Measurements from ENCODE around the gene RNF123. TPM values are rescaled to one million over a fixed set of nuclear protein-coding genes. Genes with fewer than 3 reads are reported as not detected.

RNF123 gene
- polyA plus RNA-seq, 1 of the 3 experiments (the other 2 are of a cell fraction) = 48.1 TPM

GRCh38 chr3:49674497-49674983 lies 14.8 kb upstream of the RNF123 start:
- Histone ChIP-seq H3K9me3 (no peaks in the 10 kb centered on the region), H4K20me1 (ENCODE audit: insufficient read depth) (no peaks in the 10 kb centered on the region), H3K36me3 (replicated peaks in 1 of 2; ENCODE audit: control insufficient read depth in 1 of 2, insufficient read depth in 2 of 2, low read length in 1 of 2) (peaks cover 19 to 41% of the 10 kb centered on the region in 2 experiments), H3F3A (replicated peaks; ENCODE audit: insufficient read depth) (peaks cover 5% of the 10 kb centered on the region), H3K27ac (ENCODE audit: low read depth in 2 of 2, low read length in 1 of 2) (peak overlapping the region; percentile 83 to 90), H3K9me2 (no peaks in the 10 kb centered on the region), H3K79me2 (ENCODE audit: insufficient read depth) (peaks cover 24% of the 10 kb centered on the region), H2AFZ (ENCODE audit: low read depth) (peak overlapping the region; percentile 81), H3K4me1 (ENCODE audit: control insufficient read depth in 1 of 2, insufficient read depth in 2 of 2, low read depth in 1 of 2, low read length in 1 of 2) (peaks cover 7 to 19% of the 10 kb centered on the region in 2 experiments; a peak in 1 of 4 replicates), H3K4me2 (peak overlapping the region; percentile 96), H3K9ac (peak overlapping the region; percentile 86), H3K4me3 (ENCODE audit: low read depth in 2 of 2, low read length in 1 of 2) (peak overlapping the region; percentile 83 to 90), H3K27me3 (ENCODE audit: insufficient read depth) (no peaks in the 10 kb centered on the region)
- 12% methylated on average over 14 of the region's 34 CpGs for WGBS (ENCODE audit: low lambda C conversion rate)
- CTCF ChIA-PET = interaction anchor here (6.6 kb wide), 1 partner anchor 135 kb away, joined by 53 read pairs; no protein-coding TSS in a partner anchor
- TF ChIP-seq MXI1 (IDR thresholded peaks at IDR 0.05; ENCODE audit: low read depth, low read length) = peak; percentile 1; the same call in 1 of the 2 replicates
- no peak for TF ChIP-seq CTCF (IDR thresholded peaks at IDR 0.05)
- TF ChIP-seq FOXJ3 (CRISPR knock-in tag; IDR thresholded peaks at IDR 0.05) = 0 out of 2 replicates have a peak, but pooled peaks have one; percentile 9
- TF ChIP-seq USF2 (IDR thresholded peaks at IDR 0.05; ENCODE audit: borderline replicate concordance, low read depth, low read length) = no peak
- TF ChIP-seq NRF1 (IDR thresholded peaks at IDR 0.05; ENCODE audit: low read depth, low read length) = 0 out of 2 replicates have a peak, but pooled peaks have one; percentile 1
- POLR2A ChIA-PET = interaction anchor here (2.0 kb wide), 1 partner anchor 135 kb away, joined by 17 read pairs; no protein-coding TSS in a partner anchor
- peak; percentile 43 for DNase-seq

GRCh38 chr3:49675912-49676311 lies 13.4 kb upstream of the RNF123 start:
- WGBS (ENCODE audit: low lambda C conversion rate) = 96% methylated on average over 5 of the region's 11 CpGs
- peaks cover 24% of the 10 kb centered on the region for H3K79me2 ChIP-seq (ENCODE audit: insufficient read depth)
- H3K4me2 ChIP-seq = peak overlapping the region; percentile 96; the same call in 1 of the 2 replicates
- H3K36me3 ChIP-seq (replicated peaks in 1 of 2; ENCODE audit: control insufficient read depth in 1 of 2, insufficient read depth in 2 of 2, low read length in 1 of 2) = peaks cover 19 to 55% of the 10 kb centered on the region in 2 experiments
- H3K27me3 ChIP-seq (ENCODE audit: insufficient read depth) = no peaks in the 10 kb centered on the region
- ChIA-PET POLR2A (no interaction called here), CTCF (interaction anchor here (6.6 kb wide), 1 partner anchor 136 kb away, joined by 53 read pairs; no protein-coding TSS in a partner anchor)
- no peak overlapping the region for H3K27ac ChIP-seq (ENCODE audit: low read depth in 2 of 2, low read length in 1 of 2)
- DNase-seq = no peak
- H4K20me1 ChIP-seq (ENCODE audit: insufficient read depth) = no peaks in the 10 kb centered on the region
- peaks cover 5% of the 10 kb centered on the region for H3F3A ChIP-seq (replicated peaks; ENCODE audit: insufficient read depth)
- no peak overlapping the region for H3K9ac ChIP-seq
- no peaks in the 10 kb centered on the region for H3K9me3 ChIP-seq
- H3K4me3 ChIP-seq (ENCODE audit: low read depth in 2 of 2, low read length in 1 of 2) = no peak overlapping the region
- H3K4me1 ChIP-seq (ENCODE audit: control insufficient read depth in 1 of 2, insufficient read depth in 2 of 2, low read depth in 1 of 2, low read length in 1 of 2) = peaks cover 7 to 19% of the 10 kb centered on the region in 2 experiments; a peak in 1 of 4 replicates
- H2AFZ ChIP-seq (ENCODE audit: low read depth) = no peak overlapping the region
- no peaks in the 10 kb centered on the region for H3K9me2 ChIP-seq
- TF ChIP-seq REST (IDR thresholded peaks at IDR 0.05; ENCODE audit: low read depth, low read length) (no peak), USF1 (IDR thresholded peaks at IDR 0.05; ENCODE audit: borderline replicate concordance, low read depth) (no peak), FOXJ3 (CRISPR knock-in tag; IDR thresholded peaks at IDR 0.05) (no peak), MEF2A (IDR thresholded peaks at IDR 0.05; ENCODE audit: borderline replicate concordance, low read depth) (no peak), TEAD4 (IDR thresholded peaks at IDR 0.05; ENCODE audit: borderline replicate concordance, insufficient read depth) (no peak), JUND (IDR thresholded peaks at IDR 0.05) (no peak), YY1 (IDR thresholded peaks at IDR 0.05; ENCODE audit: low read depth) (no peak), POLR2AphosphoS5 (IDR thresholded peaks at IDR 0.05; ENCODE audit: low read depth, low read length) (no peak), EZH2phosphoT487 (IDR thresholded peaks at IDR 0.05; ENCODE audit: borderline replicate concordance, low read depth) (no peak), GATA2 (CRISPR knock-in tag; IDR thresholded peaks at IDR 0.05) (no peak), MAX (IDR thresholded peaks at IDR 0.05; ENCODE audit: low read depth) (no peak), TAF1 (IDR thresholded peaks at IDR 0.05; ENCODE audit: borderline replicate concordance, low read depth, low read length) (no peak), CTCF (IDR thresholded peaks at IDR 0.05) (no peak)

Measured in SK-N-SH (cell line).